PC-9 (cell line): Measurements from ENCODE around the gene ACER3. TPM values are rescaled to one million over a fixed set of nuclear protein-coding genes. Genes with fewer than 3 reads are reported as not detected.

ENCODE experiments used
- BruUV-seq: library from RNA; stranded (reverse); fragments of 400-500 nt; replicated peaks from 2 replicates; lab custom pipeline; 2021; lab: Mats Ljungman, UMichigan
- CTCF ChIA-PET: fragments of 300-600 bp; sonication (Branson Sonifier 250); formaldehyde crosslinking; loops from one replicate; lab custom pipeline; 2022; ENCODE audit warnings: antibody characterized with exemption; lab: Charles Lee
- POLR2A ChIA-PET: fragments of 300-600 bp; sonication (Branson Sonifier 250); formaldehyde crosslinking; loops from one replicate; lab custom pipeline; 2022; ENCODE audit warnings: antibody characterized with exemption; ENCODE audit not compliant: unreplicated experiment; lab: Charles Lee
- DNase-seq, 2 experiments: peaks; one replicate each; pipeline versions ENCODE4 v3.0.0 to v3.0.0-alpha.2; 2015 to 2022; ENCODE audit warnings: mixed read lengths in 1 of 2
- H2AFZ ChIP-seq: fragments of 200-600 bp; sonication (generic); 2 replicates; pipeline ENCODE4 v1.8.1; 2017; ENCODE audit warnings: antibody characterized with exemption
- H3F3A ChIP-seq: fragments of 200-600 bp; sonication (generic); 2 replicates; pipeline ENCODE4 v1.8.1; 2017; ENCODE audit warnings: antibody characterized with exemption, mild to moderate bottlenecking, low read depth; ENCODE audit not compliant: insufficient read depth
- H3K27ac ChIP-seq: fragments of 200-600 bp; sonication (generic); 2 replicates; pipeline ENCODE4 v1.6.1; 2016; ENCODE audit warnings: mixed run types
- H3K27me3 ChIP-seq: fragments of 200-600 bp; sonication (generic); 2 replicates; pipeline ENCODE4 v1.6.1; 2016; ENCODE audit warnings: low read depth, mixed run types; ENCODE audit not compliant: insufficient read depth
- H3K36me3 ChIP-seq: fragments of 200-600 bp; sonication (generic); 2 replicates; pipeline ENCODE4 v1.6.1; 2016; ENCODE audit warnings: low read depth, mixed run types
- H3K4me1 ChIP-seq: fragments of 200-600 bp; sonication (generic); replicated peaks from 2 replicates; pipeline ENCODE4 v1.6.1; 2016; ENCODE audit warnings: mixed run types; ENCODE audit not compliant: insufficient read depth
- H3K4me2 ChIP-seq: fragments of 200-600 bp; sonication (generic); 2 replicates; pipeline ENCODE4 v1.6.1; 2017; ENCODE audit warnings: mixed run types
- H3K4me3 ChIP-seq: fragments of 200-600 bp; sonication (generic); 2 replicates; pipeline ENCODE4 v1.6.1; 2016; ENCODE audit warnings: mixed run types
- H3K79me2 ChIP-seq: fragments of 200-600 bp; sonication (generic); 2 replicates; pipeline ENCODE4 v1.6.1; 2017; ENCODE audit warnings: low read depth, mixed run types
- H3K9me2 ChIP-seq: fragments of 200-600 bp; sonication (generic); 2 replicates; pipeline ENCODE4 v1.8.1; 2017; ENCODE audit warnings: mild to moderate bottlenecking; ENCODE audit not compliant: insufficient read depth
- H3K9me3 ChIP-seq: fragments of 200-600 bp; sonication (generic); 2 replicates; pipeline ENCODE4 v1.8.1; 2016; ENCODE audit warnings: low read depth; ENCODE audit not compliant: insufficient read depth
- H4K20me1 ChIP-seq: fragments of 200-600 bp; sonication (generic); 2 replicates; pipeline ENCODE4 v1.8.1; 2017; ENCODE audit not compliant: insufficient read depth
- CTCF ChIP-seq: fragments of 200-600 bp; sonication (generic); conservative IDR thresholded peaks from 2 replicates; pipeline ENCODE4 v1.6.1; 2017; ENCODE audit warnings: mixed run types, antibody characterized with exemption, mild to moderate bottlenecking, moderate library complexity
- EZH2 ChIP-seq: fragments of 200-600 bp; sonication (generic); IDR thresholded peaks from 2 replicates; pipeline ENCODE4 v1.8.0; 2017; ENCODE audit warnings: antibody characterized with exemption, low read depth
- intact Hi-C: fragments of 100-400 bp; cut with micrococcal nuclease; formaldehyde crosslinking; loops from one replicate; pipeline ENCODE4 v1.10.0; 2022; ENCODE audit not compliant: unreplicated experiment
- total RNA-seq: library from RNA; stranded (reverse); gene quantifications from 2 replicates; pipeline ENCODE4 v1.2.3, GENCODE V29; 2021

The ACER3 gene
- total RNA-seq, 1 experiment from 2014 or later: 21.3 TPM

GRCh38 chr11:77064648-77065217 is 204.0 kb downstream of the ACER3 start:
- Histone ChIP-seq H3K27me3 (no peaks in the 10 kb centered on the region), H3F3A (no peaks in the 10 kb centered on the region; the same call in 1 of the 2 replicates), H4K20me1 (no peaks in the 10 kb centered on the region), H3K4me1 (peaks cover 7% of the 10 kb centered on the region), H3K36me3 (no peaks in the 10 kb centered on the region), H3K4me2 (no peak overlapping the region), H3K4me3 (no peak overlapping the region), H3K27ac (no peak overlapping the region), H2AFZ (no peak overlapping the region), H3K79me2 (no peaks in the 10 kb centered on the region), H3K9me2 (no peaks in the 10 kb centered on the region), H3K9me3 (0 out of 2 replicates have a peak, but pooled peaks cover 3% of the 10 kb centered on the region)
- ChIA-PET POLR2A (no interaction called here), CTCF (interaction anchor here (0.6 kb wide), 1 partner anchor 761 kb away, joined by 3 read pairs; no protein-coding TSS in a partner anchor)
- intact Hi-C loops: loop anchor here (5.0 kb wide), 1 partner anchor 553 kb away; no protein-coding TSS in a partner anchor
- DNase-seq: no peak
- no TSS peak for BruUV-seq
- TF ChIP-seq EZH2: no peak
- TF ChIP-seq CTCF: no peak

GRCh38 chr11:77065878-77066228 is 205.1 kb downstream of the ACER3 start:
- Histone ChIP-seq H3K4me2 (peak overlapping the region; percentile 97), H3K9me2 (no peaks in the 10 kb centered on the region), H3K9me3 (0 out of 2 replicates have a peak, but pooled peaks cover under 1% of the 10 kb centered on the region), H3K27me3 (no peaks in the 10 kb centered on the region), H4K20me1 (no peaks in the 10 kb centered on the region), H2AFZ (peak overlapping the region; percentile 98; the same call in 1 of the 2 replicates), H3K79me2 (no peaks in the 10 kb centered on the region), H3F3A (no peaks in the 10 kb centered on the region; the same call in 1 of the 2 replicates), H3K36me3 (no peaks in the 10 kb centered on the region), H3K27ac (no peak overlapping the region), H3K4me3 (peak overlapping the region; percentile 71; the same call in 1 of the 2 replicates), H3K4me1 (peaks cover 7% of the 10 kb centered on the region)
- intact Hi-C loops: loop anchor here (1.0 to 5.0 kb wide), 2 partner anchors 22 to 551 kb away; no protein-coding TSS in a partner anchor
- TF ChIP-seq EZH2 (no peak), CTCF (no peak)
- no peak for DNase-seq
- ChIA-PET POLR2A (no interaction called here), CTCF (interaction anchor here (0.6 to 1.0 kb wide), 2 partner anchors 25 to 34 kb away, joined by 3 to 8 read pairs; no protein-coding TSS in a partner anchor)
- BruUV-seq: no TSS peak

- POLR2A ChIA-PET: interaction anchor here (0.6 kb wide), 1 partner anchor 1549 kb away, joined by 3 read pairs; no protein-coding TSS in a partner anchor
- Histone ChIP-seq H3K9me2 (no peaks in the 10 kb centered on the region), H3K79me2 (no peaks in the 10 kb centered on the region), H4K20me1 (no peaks in the 10 kb centered on the region), H3K4me1 (peaks cover 10% of the 10 kb centered on the region), H3K9me3 (no peaks in the 10 kb centered on the region), H3F3A (no peaks in the 10 kb centered on the region; the same call in 1 of the 2 replicates), H3K27me3 (no peaks in the 10 kb centered on the region), H2AFZ (peak within 1 kb of the TSS; percentile 98), H3K36me3 (no peaks in the 10 kb centered on the region), H3K4me2 (peak within 1 kb of the TSS; percentile 97), H3K27ac (no peak within 1 kb of the TSS), H3K4me3 (peak within 1 kb of the TSS; percentile 71)
- intact Hi-C loops: loop anchor here (1.0 to 5.0 kb wide), 2 partner anchors 22 to 551 kb away; no protein-coding TSS in a partner anchor
- CTCF ChIA-PET: interaction anchor here (0.6 to 1.0 kb wide), 3 partner anchors 25 to 33 kb away, joined by 3 to 8 read pairs (median 3); no protein-coding TSS in a partner anchor
- BruUV-seq: TSS peak; percentile 76
- TF ChIP-seq EZH2: no peak
- peak; percentile 50; the same call in 1 of the 2 replicates for TF ChIP-seq CTCF
- DNase-seq: peak; percentile 74 to 97
These were observed 205.7 kb downstream of the ACER3 start, which contains the start of gene CAPN5 for GRCh38 chr11:77066229-77067042. TSS of gene CAPN5 (plus strand) at chr11:77066971. CDS start at chr11:77084887, 17,916 bp downstream.
